Activated CD4-positive, alpha-beta T cell treated with anti-CD3 and anti-CD28 coated beads for 24 hours (primary cell): ENCODE data around the gene SLC35B1.
"Not testable (repeated sequence)": the region's sequence is repeated elsewhere in the genome, so short reads cannot be mapped to it uniquely, and the experiment has no call there.

Experiments
- DNase-seq, 2 donors: peaks; one replicate each; pipeline ENCODE4 v3.0.0-alpha.2; 2020; ENCODE audit warnings: low read depth in 2 of 2

Gene SLC35B1

GRCh38 chr17:49734515-49735490 lies 27.0 kb upstream of the SLC35B1 start:
- no peak for DNase-seq

GRCh38 chr17:49731435-49731831 lies 23.7 kb upstream of the SLC35B1 start:
- no peak for DNase-seq

- DNase-seq, result no peak
These were observed 23.1 kb upstream of the SLC35B1 start for GRCh38 chr17:49730785-49731434.

- no peak for DNase-seq
These were observed 22.5 kb upstream of the SLC35B1 start for GRCh38 chr17:49730078-49730784.

- DNase-seq, result no peak
These were observed 21.3 kb upstream of the SLC35B1 start for GRCh38 chr17:49729069-49729468.

GRCh38 chr17:49728425-49728824 lies 20.7 kb upstream of the SLC35B1 start:
- no peak for DNase-seq

GRCh38 chr17:49727380-49727779 lies 19.6 kb upstream of the SLC35B1 start:
- no peak for DNase-seq

GRCh38 chr17:49725452-49726130 lies 17.8 kb upstream of the SLC35B1 start:
- DNase-seq, result no peak

GRCh38 chr17:49724552-49724951 lies 16.8 kb upstream of the SLC35B1 start:
- not testable (repeated sequence) for DNase-seq

GRCh38 chr17:49723423-49723822 lies 15.7 kb upstream of the SLC35B1 start:
- DNase-seq, result no peak

- DNase-seq, result no peak
These were observed 14.3 kb upstream of the SLC35B1 start for GRCh38 chr17:49722066-49722465.

GRCh38 chr17:49717371-49717861 lies 9.7 kb upstream of the SLC35B1 start:
- DNase-seq, result no peak

GRCh38 chr17:49716668-49717364 lies 9.1 kb upstream of the SLC35B1 start:
- DNase-seq, result no peak

- no peak for DNase-seq
These were observed 8.0 kb upstream of the SLC35B1 start for GRCh38 chr17:49715717-49716279.

GRCh38 chr17:49715216-49715615 lies 7.5 kb upstream of the SLC35B1 start:
- DNase-seq, result no peak

GRCh38 chr17:49708515-49709183 lies 885 bp upstream of the SLC35B1 start:
- DNase-seq, result no peak

GRCh38 chr17:49707246-49707607 lies 537 bp downstream of the SLC35B1 start:
- DNase-seq, result no peak

GRCh38 chr17:49705254-49705653 lies 2.5 kb downstream of the SLC35B1 start:
- DNase-seq, result no peak

- DNase-seq, result no peak
These were observed 4.0 kb downstream of the SLC35B1 start for GRCh38 chr17:49703557-49704277.
